NK-92 (cell line): ENCODE data around the gene GDF9.

Experiments
- DNase-seq: peaks from one replicate; lab custom pipeline; 2025; ENCODE audit not compliant: unreplicated experiment; lab: John Stamatoyannopoulos, UW

The GDF9 gene

DNA sequence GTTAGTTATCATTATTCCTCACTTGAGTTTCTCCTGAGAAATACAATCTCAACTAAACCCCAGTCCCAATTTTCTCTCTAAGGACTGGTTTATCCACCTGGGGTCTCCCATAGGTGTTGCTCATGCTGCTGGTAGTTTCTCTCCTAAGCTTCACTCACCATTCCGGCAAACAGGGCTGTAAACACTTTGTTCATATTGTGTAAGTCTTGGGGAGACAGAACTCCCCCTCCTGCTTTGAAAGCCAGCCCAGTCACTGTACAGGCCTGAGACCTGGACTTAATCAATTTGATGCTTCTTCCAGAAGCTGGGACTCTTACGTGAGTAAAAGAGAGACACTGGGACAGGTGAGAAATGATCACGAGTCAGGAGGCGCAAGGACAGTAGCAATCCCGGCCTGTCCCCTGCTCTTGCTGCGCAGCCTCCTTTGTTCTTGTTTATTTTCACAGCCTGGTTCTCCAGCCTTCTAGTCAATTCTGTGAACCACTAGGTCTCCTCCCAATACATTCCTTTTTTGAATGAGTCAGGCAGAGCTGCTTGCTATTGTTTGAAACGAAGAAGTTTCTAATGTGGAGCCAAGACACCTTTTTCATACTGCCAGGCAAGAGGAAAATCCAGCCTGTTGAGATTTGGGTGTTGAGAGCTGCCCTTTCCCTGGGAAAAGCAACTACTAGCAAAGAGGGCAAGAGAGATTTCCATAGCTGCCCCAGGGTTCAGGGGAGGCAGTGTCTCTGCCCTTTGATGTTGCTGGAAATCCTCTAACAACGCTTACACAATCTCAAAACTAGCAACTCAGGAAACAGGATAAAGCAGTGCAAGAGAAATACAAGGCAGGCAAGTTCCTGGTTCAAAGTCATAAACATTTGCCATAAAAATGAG is 26.6 kb downstream of the GDF9 start:
- DNase-seq = no peak

DNA sequence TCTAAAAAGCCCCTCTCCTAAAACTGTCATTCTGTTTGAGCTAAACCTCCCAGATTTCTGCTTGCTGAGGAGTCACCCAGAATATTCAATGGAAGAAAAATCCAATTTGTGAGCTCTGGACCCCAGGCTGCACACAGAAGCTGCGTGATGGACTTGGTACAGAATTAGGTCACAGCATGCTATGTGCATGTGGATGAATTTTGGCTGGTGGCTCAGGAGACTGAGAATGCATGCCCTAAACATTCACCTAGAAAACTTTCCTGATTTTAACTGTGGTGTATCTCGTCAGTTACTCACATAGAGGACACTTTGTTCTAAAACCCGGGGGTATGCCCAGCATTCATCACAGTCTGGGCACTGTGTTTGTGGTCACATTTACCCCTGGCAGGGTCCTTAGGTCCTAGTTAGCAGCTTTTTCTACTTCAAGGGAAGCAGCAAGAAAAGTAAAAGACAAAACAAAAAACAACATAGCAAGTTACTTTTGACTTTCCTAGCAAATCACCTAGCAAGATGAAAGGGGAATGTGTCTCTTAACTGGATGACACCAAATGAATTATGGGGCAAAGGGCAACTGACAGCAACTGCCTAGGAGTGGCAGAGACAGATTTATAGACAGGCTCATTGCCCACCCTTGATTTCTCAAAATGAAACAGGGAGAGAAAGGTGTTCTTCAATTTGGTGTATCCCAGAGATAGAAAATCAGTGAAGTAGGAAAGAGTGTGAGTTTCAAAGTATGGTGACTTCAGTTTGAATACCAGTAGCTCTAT is 27.6 kb downstream of the GDF9 start:
- no peak for DNase-seq

DNA sequence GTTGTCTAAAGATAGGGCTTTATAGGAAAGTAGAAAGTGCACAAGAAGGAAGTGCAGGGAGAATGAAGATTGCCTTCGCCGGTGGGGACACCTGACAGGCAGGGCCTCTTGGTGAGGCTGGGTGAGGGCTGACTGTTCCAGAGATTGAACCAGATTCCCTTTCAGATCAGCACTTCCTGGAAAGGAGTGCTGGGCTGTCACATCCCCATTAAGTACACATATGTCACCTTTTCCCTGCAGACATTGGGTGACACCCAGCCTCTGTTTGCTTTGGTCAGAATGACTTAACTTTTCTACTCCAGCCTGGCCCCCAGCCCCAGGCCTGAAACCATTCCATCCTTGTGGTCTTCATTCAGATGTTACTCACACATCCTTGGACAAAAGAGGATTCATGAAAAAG is 28.4 kb downstream of the GDF9 start:
- DNase-seq = no peak

DNA sequence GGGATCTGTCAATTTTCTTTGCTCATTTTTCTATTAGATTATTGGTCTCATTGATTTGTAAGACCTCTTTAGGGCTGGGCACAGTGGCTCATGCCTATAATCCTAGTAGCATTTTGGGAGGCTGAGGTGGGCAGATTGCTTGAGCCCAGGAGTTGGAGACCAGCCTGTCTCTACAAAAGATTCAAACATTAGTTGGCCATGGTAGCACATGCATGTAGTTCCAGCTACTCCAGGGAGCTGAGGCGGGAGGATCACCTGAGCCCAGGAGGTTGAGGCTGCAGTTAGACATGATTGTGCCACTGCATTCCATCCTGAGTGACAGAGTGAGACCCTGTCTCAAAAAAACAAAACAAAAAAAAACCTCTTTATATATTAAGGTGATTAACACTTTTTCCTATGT is 29.4 kb downstream of the GDF9 start:
- DNase-seq = no peak

DNA sequence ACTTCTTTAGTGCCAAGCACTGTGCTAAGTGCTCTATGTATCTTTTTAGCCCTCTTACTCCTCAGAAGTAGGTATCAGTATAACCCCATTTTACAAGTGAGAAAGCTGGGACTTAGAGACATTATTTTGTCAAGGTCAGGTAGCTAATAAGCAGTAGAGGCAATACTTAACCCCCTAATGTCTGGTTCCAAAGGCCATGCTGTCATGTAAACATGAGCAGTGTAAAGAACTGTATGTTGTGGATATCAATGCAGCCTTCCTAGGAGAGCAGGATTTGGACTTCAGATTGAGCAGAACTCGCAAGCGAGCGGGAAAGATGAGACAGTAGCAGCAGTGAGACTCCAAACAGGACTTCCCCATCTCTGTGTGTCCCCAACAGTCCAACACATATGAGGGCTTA is 32.2 kb downstream of the GDF9 start:
- no peak for DNase-seq

DNA sequence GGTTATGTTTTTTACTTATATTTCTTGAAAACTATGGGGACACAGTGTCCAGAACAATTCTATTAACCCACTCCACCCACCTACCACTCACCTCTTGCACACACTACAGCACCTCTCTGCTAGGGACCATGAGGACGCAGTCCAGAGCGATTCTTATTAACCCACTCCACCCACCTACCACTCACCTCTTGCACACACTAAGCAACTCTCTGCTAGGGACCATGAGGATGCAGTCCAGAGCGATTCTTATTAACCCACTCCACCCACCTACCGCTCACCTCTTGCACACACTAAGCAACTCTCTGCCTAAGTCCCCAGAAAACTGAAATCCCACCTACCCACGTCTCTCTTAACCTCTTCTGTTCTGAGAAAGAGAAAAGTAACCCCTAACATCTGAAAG is 33.7 kb downstream of the GDF9 start:
- no peak for DNase-seq

DNA sequence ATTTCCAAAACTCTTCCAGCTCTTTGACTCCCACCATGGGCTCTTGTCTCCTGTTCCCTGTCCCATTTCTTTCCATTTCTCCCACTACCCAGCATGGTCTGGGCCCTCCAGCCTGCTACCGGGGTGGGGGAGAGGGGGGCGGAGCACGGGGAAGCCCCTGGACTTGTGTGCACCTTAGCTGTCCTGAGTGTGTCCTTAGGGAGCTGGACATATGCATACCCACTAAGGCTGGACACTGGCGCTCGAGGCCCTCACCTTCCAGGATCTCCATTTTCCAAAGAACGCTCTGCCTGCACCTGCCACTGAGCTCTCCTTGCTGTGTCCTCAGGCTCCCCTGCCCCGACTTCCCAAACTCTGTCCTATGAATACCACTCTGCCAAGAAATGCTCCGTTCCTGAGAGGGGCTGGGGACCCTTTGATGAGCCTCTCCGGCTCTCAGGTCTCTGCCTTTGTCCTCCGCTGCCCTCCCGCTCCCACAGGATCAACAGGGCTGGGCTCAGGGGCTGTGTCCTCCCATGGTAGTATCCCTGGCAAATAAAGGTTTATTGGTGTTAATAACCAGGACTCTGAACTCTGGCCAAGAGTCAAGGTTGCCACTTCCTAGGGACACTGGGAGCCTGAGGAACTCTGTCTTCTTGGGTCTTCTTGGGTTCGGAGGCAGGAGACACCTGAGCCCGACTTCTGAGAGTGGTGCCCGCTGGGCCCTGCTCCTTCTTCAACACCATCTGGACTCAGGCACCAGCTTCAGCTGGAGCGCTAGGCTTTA is 35.0 kb downstream of the GDF9 start:
- DNase-seq = no peak

DNA sequence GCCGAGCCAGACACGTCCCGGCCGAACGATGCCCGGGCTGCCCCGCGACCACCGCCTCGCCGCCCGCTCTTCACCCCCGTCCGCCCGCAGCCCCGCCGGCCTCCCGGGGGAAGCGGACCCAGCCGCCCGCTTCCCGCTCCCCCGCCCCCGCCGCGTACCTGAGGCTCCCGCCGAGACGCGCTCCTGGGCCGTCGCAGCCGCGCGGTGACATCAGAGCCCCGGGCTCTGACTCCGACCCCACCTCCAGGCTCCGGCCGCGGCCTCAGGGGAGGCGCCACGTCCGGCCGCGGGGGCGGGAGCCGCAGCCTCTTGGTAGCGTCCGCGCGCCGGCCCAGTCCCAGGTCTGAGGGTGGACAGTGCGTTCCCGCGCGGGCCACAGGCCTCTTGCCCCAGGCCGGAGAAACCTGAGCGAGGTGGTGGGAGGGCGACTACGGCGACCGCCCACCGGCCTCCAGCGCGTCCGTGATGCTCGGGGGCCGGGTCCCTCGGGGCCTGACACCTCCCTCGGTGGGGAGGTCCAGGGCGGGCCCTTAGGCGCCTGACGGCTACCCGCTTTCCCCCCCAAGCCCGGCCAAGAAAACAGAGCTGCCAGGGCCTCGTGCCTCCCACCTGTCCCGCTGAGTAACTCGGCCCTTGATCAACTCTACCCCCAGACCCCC is 35.7 kb downstream of the GDF9 start, which contains the start of gene SHROOM1:
SHROOM1 (minus strand) TSS at position 212 of the 659 bp plus-strand sequence. CDS start 4,507 bp downstream, outside the sequence.
- DNase-seq = no peak

DNA sequence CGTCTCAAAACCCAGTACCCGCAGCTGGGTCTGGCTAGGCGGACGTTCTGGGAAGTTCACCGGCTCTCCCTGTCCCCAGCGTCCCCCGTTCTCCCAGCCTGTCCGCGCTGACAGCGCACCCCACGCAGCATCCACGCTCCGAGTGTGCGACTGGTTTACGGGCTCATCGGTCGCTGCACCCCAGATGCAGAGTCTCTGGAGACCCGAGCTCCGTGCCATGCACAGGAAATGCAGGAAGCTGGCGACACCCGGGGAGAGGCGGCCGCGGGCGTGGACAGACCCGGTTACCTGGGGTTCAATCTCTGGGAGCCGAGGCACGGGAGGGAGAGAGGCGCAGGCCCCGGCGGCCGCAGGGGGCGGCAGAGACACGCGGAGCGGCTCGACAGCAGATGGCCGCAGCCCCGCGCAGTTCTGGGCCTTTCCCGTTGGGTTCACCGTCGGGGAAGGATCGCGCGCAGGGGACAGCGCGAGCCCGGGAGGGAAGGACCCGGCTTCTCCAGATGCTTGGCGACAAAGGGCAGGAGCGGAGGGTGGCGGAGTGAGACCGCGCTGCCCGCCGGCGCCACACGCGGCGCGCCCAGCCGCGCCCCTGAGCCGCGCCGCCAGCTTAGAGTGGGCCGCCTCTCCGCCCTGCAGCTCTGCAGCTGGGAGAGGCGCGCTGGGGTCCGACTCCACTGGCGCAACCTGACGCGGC is 36.4 kb downstream of the GDF9 start:
- DNase-seq = no peak

DNA sequence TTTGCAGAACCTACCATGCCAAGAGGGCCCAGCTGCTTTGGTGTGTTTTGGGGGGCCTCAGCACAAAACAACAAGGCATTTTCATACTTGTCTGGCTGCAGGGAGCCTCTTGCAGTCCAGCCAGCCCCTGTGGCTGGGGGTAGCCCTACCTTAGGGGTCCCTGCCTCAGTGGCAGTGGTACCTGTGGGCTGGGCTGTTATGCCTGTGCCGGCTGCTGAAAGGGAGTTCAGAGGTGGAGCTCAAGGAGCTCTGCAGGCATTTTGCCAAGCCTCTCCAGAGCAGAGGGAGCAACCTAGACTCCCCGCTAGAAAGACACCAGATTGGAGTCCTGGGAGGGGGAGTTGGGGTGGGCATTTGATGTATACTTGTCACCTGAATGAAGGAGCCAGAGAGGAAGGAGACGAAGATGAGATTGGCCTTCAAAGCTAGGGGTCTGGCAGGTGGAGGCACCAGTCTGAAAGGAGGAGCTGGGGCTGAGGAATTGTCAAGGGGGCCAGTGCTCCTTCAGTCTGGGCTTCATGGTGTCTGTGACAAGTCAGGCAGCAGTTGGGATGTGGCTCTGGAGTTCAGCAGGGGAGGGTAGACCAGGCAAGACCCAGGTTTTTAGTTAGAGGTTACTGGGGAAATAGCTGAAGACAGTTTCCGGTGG is 37.3 kb downstream of the GDF9 start:
- no peak for DNase-seq

DNA sequence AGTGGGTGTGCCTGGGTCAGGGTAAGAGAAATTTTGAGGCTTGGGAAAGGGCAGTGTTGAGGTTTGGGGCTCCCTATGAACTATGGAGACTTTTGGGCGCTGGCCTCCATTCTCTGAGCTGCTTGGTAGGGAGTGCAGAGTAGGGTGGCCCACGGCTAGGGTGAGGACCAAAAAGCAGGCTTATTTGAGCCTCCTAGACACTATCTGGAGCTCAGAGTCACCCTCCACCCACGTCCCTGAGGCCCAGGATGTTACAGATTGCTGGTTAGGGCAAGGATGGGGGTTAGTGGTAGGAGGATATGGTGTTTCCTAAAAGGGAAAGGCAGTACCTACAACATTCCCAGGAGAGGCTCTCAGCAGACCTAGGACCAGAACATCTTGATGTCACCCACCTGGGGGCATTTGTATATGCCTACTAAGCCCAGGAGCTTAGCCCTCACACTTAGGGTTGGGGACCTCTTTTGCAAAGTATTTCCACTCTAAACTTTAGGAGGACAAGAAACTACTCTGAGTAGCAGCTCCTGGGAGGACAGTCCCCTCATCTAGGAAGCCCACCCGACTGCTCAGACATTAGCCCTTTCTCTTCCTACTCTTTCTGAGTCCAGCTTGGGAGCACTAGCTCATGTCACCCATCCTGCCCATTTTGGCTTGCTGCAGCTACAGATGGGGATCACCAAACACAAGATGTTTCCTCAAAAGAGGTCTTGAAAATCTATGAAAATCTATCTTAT is 38.2 kb downstream of the GDF9 start:
- no peak for DNase-seq

DNA sequence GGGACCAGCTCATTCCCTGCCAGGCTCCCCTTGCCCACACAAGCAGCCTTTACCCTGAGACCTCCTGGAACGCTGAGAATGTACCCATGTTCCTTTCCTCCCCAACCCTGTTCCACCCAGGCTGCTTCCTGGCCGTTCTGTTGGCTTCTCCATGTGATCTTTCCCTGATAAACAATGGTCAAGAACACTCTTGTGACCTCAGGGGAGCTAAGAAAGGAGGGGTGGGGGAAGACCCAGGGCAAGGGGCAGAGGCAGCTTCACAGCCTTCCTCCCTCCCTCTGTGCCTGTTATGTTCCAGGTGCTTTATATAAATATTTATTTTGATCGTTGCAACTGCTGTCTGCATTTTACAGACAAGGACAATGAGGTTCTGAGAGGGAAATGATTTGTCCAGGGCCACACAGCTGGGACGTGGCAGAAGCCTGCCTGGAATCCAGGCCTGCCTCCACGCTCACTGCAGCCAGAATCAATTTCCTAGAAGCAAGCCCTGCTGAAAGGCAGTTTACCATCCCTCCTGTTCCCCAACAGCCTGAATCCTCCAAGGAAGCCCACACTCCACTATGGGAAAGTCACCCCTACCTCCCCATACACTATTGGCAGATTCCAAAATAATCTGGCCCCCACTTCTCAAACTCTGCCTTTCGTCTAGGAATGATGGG is 39.7 kb downstream of the GDF9 start:
- DNase-seq = no peak

DNA sequence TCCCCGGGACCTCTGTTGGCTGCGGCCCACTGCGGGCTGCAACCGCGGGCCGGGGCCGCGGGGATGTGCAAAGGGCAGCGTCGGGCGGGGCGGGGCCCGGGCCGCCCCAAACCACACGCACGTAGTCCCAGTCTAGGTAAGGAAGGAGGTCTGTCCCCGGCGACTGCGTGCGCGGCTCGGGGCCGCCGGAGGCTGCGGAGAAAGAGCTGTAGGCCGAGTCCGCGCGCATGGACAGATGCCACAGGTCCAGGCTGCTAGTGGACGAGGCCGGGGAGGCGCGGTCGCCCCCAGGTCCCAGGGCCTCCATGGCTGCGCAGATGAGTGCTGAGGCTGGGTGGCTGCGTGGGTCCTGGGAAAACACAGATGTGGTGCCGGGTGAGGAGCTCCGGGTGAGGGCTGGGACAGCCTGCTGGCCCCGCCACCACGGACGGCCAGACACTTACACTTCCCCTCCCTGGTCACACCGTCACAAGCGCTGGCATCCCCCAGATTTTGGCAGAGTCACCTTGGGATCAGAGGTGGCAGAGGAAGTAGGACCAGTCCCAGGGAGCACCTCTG is 40.4 kb downstream of the GDF9 start:
- no peak for DNase-seq

DNA sequence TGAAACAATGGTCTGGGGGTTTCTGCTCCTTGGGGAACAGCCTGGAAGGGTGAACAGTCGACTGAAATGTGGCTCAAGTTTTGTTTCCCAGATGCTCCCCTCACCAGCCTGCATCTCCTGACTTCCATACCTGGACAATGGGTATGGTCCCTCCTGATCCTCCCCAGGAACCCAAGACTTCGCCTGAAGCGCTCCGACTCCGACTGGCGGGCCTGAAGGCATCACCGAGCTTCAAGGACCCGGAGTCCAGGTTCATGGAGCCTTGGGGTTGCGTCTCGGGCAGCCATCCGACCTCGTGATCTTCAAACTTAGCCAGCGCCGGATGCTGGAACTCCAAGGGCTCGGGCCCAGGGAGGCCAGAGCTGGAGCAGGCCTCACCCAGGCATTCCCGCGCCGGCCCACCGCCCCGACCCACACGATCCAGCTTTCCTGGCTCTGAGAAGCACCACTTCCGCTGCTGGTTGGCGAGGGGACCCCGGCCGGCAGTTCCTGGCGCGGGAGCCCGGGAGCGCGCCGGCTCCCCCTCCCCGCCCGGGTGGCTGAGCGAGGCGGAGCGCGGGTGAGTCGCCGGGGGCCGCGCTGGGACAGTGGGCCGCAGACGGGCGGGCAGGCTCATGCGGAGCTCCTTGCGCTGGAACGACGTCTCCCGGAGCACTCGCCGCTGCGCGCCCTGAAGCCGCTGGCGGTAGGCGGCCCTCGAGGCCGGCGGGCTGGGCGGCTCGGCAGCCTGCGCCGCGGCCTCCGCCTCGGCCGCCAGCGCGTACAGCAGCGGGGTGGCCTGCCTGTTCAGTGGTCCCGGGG is 41.0 kb downstream of the GDF9 start:
- no peak for DNase-seq

DNA sequence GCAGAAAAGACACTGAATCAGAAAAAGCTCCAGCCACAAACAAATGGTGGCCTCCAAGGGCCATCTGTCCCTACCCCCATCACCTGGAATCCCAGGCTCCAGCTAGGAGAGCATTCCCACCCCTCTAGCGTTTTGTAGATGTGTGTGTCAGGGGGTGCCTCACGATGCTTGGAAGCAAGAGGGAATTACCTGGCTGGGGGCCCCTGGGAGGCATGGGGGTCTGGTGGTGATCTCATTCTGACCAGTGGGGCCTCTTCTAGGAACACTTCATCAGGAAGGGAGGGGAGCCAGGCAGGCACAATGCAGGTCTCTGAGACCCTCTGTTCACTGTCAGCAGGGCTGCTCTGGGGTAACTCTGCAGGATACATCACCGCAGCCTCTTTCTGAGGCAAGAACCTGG is 41.8 kb downstream of the GDF9 start:
- no peak for DNase-seq

DNA sequence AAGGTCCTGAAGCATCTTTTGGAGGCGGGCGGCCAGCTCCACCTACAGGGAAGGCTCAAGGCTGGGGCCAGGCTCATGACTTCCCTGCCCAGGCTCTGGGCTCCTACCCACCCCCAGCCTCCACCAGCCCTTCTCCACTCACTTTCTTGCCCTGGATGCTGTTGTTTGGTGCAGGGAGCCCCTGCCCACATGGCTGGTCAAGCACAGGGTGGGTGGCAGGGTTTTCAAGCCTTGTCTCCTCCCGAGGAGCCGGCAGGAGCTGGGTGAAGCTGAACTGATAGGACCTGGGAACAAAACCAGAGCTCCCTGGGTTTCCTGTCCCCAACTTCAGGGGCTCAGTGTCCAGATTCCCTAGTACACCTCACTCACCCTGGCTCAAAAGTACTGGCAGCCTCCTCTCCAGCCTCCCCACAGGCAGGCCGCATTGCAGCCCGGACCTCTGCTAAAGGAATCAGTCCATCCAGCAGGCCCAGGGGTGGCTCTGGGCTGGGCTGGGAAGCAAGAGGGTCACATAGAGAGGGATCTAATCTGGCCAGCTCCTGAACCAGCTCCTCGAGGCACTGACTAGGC is 42.7 kb downstream of the GDF9 start:
- no peak for DNase-seq
